GM23338 (cell line): ENCODE data around the gene RIBC2. TPM values are rescaled to one million over a fixed set of nuclear protein-coding genes. Genes with fewer than 3 reads are reported as not detected.

Source experiments
- ATAC-seq: fragments of 200-7000 bp; cut with Tn5 transposase; 3 replicates; pipeline ENCODE4 v1.9.1; 2020
- DNase-seq: peaks from one replicate; pipeline ENCODE4 v3.0.0-alpha.2; 2015; ENCODE audit warnings: low spot score
- H2AFZ ChIP-seq: fragments of 200-600 bp; sonication (generic); 2 replicates; pipeline ENCODE4 v1.8.0; 2016; ENCODE audit warnings: antibody characterized with exemption, mild to moderate bottlenecking, moderate library complexity
- H3F3A ChIP-seq: fragments of 200-600 bp; sonication (generic); replicated peaks from 2 replicates; pipeline ENCODE4 v1.8.0; 2017; ENCODE audit warnings: antibody characterized with exemption, mixed run types, low read depth
- H3K27ac ChIP-seq: fragments of 200-600 bp; sonication (generic); 2 replicates; pipeline ENCODE4 v1.6.1; 2016; ENCODE audit warnings: low read depth
- H3K27me3 ChIP-seq: fragments of 200-600 bp; sonication (generic); 2 replicates; pipeline ENCODE4 v1.8.0; 2016; ENCODE audit warnings: mild to moderate bottlenecking, mixed run types, moderate library complexity; ENCODE audit not compliant: insufficient read depth
- H3K36me3 ChIP-seq: fragments of 200-600 bp; sonication (generic); 2 replicates; pipeline ENCODE4 v1.8.0; 2016; ENCODE audit warnings: mild to moderate bottlenecking; ENCODE audit not compliant: insufficient read depth
- H3K4me1 ChIP-seq: fragments of 200-600 bp; sonication (generic); 2 replicates; pipeline ENCODE4 v1.8.0; 2016; ENCODE audit warnings: mild to moderate bottlenecking, moderate library complexity; ENCODE audit not compliant: insufficient read depth
- H3K4me2 ChIP-seq: fragments of 200-600 bp; sonication (generic); 2 replicates; pipeline ENCODE4 v1.7.1; 2017; ENCODE audit warnings: mixed run types
- H3K4me3 ChIP-seq: fragments of 200-600 bp; sonication (generic); 2 replicates; pipeline ENCODE4 v1.6.1; 2016; ENCODE audit warnings: mixed run types
- H3K79me2 ChIP-seq: fragments of 200-600 bp; sonication (generic); replicated peaks from 2 replicates; pipeline ENCODE4 v1.8.0; 2017; ENCODE audit warnings: mild to moderate bottlenecking; ENCODE audit not compliant: insufficient read depth
- H3K9me2 ChIP-seq: fragments of 200-600 bp; sonication (generic); 2 replicates; pipeline ENCODE4 v1.8.0; 2017; ENCODE audit not compliant: insufficient read depth
- H4K20me1 ChIP-seq: fragments of 200-600 bp; sonication (generic); replicated peaks from 2 replicates; pipeline ENCODE4 v1.8.0; 2017; ENCODE audit warnings: mild to moderate bottlenecking; ENCODE audit not compliant: insufficient read depth
- H3K27ac Mint-ChIP-seq: 2 replicates; pipeline ENCODE4 v1.8.0; 2020; ENCODE audit warnings: inconsistent platforms, mild to moderate bottlenecking, moderate library complexity, mixed read lengths
- H3K27me3 Mint-ChIP-seq: 3 replicates; pipeline ENCODE4 v1.8.0; 2022; ENCODE audit warnings: low read depth, mild to moderate bottlenecking, moderate library complexity, mixed read lengths, inconsistent platforms; ENCODE audit not compliant: insufficient read depth, poor library complexity
- H3K36me3 Mint-ChIP-seq: 3 replicates; pipeline ENCODE4 v1.8.0; 2021; ENCODE audit warnings: low read depth, mild to moderate bottlenecking, inconsistent platforms, moderate library complexity, mixed read lengths
- H3K4me1 Mint-ChIP-seq: 3 replicates; pipeline ENCODE4 v1.8.0; 2020; ENCODE audit warnings: mild to moderate bottlenecking, inconsistent platforms, mixed read lengths
- H3K4me3 Mint-ChIP-seq: 3 replicates; pipeline ENCODE4 v1.8.0; 2021; ENCODE audit warnings: moderate library complexity, mild to moderate bottlenecking, inconsistent platforms, mixed read lengths
- H3K9me3 Mint-ChIP-seq: 3 replicates; pipeline ENCODE4 v1.8.0; 2020; ENCODE audit warnings: moderate library complexity, mild to moderate bottlenecking, inconsistent platforms, mixed read lengths
- POLR2AphosphoS5 ChIP-seq: IDR thresholded peaks from 2 replicates; pipeline ENCODE4 v1.6.1; 2016; ENCODE audit warnings: antibody characterized with exemption, low read depth
- ZNF114 ChIP-seq: fragments of 250-450 bp; sonication (Bioruptor Pico); IDR thresholded peaks from 2 replicates; pipeline ENCODE4 v1.5.0; 2020; ENCODE audit warnings: mild to moderate bottlenecking, moderate library complexity
- ZNF331 ChIP-seq: fragments of 250-450 bp; sonication (Bioruptor Pico); IDR thresholded peaks from 2 replicates; pipeline ENCODE4 v1.5.0; 2020; ENCODE audit warnings: low read depth, mild to moderate bottlenecking, moderate library complexity
- polyA plus RNA-seq: library from polyadenylated mRNA; unstranded; fragments of >200 nt; fragmentation: Nextera tagmentation; extraction: Ambion mirVana; gene quantifications from 2 replicates; pipeline ENCODE4 v1.2.1, GENCODE V29; 2016
- total RNA-seq: library from RNA; depleted of rRNA; stranded (reverse); fragments of >200 nt; shearing (Covaris generic); gene quantifications from 2 replicates; pipeline ENCODE4 v1.2.3, GENCODE V29; 2014
- TF ChIP-seq, protein P1 (sequence below): fragments of 250-450 bp; sonication (Bioruptor Pico); IDR thresholded peaks from 2 replicates; pipeline ENCODE4 v1.5.0; 2020; ENCODE audit warnings: mild to moderate bottlenecking, moderate library complexity
- TF ChIP-seq, protein P2 (sequence below): IDR thresholded peaks from 2 replicates; pipeline ENCODE4 v1.6.1; 2016; ENCODE audit warnings: antibody characterized with exemption
- TF ChIP-seq, protein P3 (sequence below), 2 experiments: fragments of 200-600 bp in 1 of 2; sonication (generic) in 1 of 2; conservative IDR thresholded peaks; 2 replicates each; pipeline versions ENCODE4 v1.5.1 to v1.6.1; 2016 to 2017; ENCODE audit warnings: antibody characterized with exemption in 2 of 2, low read depth in 2 of 2, mild to moderate bottlenecking in 2 of 2, moderate library complexity in 1 of 2

Gene RIBC2
- total and polyA plus RNA-seq, 2 experiments from 2014 or later, result 2.2 to 2.8 TPM

DNA sequence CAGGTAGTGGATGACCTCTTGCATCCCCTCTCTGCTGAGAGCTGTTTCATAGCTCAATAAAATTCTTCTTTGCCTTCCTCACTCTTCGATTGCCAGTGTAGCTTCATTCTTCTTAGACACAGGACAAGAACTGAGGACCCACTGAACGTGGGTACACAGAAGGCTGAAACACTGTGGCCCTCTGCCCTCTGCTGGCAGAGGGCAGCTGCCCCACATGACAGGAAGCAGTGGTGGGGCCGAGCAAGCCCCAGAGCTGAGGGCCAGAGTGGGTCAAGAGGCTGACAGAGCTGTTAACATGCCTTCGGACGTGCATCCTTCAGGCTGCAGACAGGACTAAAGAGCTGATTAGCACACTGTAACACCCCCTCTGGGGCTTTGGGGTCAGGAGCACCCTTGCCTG is 15.7 kb upstream of the RIBC2 start:
- Histone ChIP-seq H3K79me2 (no peaks in the 10 kb centered on the region), H3K27me3 (no peaks in the 10 kb centered on the region), H3K9me2 (no peaks in the 10 kb centered on the region), H3K4me3 (no peak overlapping the region), H2AFZ (no peak overlapping the region), H3K36me3 (no peaks in the 10 kb centered on the region), H3K27ac (no peak overlapping the region), H3K4me2 (no peak overlapping the region), H4K20me1 (no peaks in the 10 kb centered on the region), H3K4me1 (no peaks in the 10 kb centered on the region), H3F3A (no peaks in the 10 kb centered on the region)
- no peak for ATAC-seq
- Mint-ChIP-seq H3K27me3 (no peaks in the 10 kb centered on the region), H3K36me3 (no peaks in the 10 kb centered on the region), H3K4me3 (no peak overlapping the region), H3K27ac (no peak overlapping the region), H3K9me3 (peaks cover 8% of the 10 kb centered on the region; the same call in 2 of the 3 replicates), H3K4me1 (no peaks in the 10 kb centered on the region)
- TF ChIP-seq ZNF331 (CRISPR knock-in tag) (no peak), ZNF114 (CRISPR knock-in tag) (no peak), POLR2AphosphoS5 (no peak)
- TF ChIP-seq, protein P1, sequence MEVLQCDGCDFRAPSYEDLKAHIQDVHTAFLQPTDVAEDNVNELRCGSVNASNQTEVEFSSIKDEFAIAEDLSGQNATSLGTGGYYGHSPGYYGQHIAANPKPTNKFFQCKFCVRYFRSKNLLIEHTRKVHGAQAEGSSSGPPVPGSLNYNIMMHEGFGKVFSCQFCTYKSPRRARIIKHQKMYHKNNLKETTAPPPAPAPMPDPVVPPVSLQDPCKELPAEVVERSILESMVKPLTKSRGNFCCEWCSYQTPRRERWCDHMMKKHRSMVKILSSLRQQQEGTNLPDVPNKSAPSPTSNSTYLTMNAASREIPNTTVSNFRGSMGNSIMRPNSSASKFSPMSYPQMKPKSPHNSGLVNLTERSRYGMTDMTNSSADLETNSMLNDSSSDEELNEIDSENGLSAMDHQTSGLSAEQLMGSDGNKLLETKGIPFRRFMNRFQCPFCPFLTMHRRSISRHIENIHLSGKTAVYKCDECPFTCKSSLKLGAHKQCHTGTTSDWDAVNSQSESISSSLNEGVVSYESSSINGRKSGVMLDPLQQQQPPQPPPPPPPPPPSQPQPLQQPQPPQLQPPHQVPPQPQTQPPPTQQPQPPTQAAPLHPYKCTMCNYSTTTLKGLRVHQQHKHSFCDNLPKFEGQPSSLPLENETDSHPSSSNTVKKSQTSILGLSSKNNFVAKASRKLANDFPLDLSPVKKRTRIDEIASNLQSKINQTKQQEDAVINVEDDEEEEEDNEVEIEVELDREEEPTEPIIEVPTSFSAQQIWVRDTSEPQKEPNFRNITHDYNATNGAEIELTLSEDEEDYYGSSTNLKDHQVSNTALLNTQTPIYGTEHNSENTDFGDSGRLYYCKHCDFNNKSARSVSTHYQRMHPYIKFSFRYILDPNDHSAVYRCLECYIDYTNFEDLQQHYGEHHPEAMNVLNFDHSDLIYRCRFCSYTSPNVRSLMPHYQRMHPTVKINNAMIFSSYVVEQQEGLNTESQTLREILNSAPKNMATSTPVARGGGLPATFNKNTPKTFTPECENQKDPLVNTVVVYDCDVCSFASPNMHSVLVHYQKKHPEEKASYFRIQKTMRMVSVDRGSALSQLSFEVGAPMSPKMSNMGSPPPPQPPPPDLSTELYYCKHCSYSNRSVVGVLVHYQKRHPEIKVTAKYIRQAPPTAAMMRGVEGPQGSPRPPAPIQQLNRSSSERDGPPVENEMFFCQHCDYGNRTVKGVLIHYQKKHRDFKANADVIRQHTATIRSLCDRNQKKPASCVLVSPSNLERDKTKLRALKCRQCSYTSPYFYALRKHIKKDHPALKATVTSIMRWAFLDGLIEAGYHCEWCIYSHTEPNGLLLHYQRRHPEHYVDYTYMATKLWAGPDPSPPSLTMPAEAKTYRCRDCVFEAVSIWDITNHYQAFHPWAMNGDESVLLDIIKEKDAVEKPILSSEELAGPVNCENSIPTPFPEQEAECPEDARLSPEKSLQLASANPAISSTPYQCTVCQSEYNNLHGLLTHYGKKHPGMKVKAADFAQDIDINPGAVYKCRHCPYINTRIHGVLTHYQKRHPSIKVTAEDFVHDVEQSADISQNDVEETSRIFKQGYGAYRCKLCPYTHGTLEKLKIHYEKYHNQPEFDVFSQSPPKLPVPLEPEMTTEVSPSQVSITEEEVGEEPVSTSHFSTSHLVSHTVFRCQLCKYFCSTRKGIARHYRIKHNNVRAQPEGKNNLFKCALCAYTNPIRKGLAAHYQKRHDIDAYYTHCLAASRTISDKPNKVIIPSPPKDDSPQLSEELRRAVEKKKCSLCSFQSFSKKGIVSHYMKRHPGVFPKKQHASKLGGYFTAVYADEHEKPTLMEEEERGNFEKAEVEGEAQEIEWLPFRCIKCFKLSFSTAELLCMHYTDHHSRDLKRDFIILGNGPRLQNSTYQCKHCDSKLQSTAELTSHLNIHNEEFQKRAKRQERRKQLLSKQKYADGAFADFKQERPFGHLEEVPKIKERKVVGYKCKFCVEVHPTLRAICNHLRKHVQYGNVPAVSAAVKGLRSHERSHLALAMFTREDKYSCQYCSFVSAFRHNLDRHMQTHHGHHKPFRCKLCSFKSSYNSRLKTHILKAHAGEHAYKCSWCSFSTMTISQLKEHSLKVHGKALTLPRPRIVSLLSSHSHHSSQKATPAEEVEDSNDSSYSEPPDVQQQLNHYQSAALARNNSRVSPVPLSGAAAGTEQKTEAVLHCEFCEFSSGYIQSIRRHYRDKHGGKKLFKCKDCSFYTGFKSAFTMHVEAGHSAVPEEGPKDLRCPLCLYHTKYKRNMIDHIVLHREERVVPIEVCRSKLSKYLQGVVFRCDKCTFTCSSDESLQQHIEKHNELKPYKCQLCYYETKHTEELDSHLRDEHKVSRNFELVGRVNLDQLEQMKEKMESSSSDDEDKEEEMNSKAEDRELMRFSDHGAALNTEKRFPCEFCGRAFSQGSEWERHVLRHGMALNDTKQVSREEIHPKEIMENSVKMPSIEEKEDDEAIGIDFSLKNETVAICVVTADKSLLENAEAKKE (CRISPR knock-in tag), result no peak
- TF ChIP-seq, protein P2, sequence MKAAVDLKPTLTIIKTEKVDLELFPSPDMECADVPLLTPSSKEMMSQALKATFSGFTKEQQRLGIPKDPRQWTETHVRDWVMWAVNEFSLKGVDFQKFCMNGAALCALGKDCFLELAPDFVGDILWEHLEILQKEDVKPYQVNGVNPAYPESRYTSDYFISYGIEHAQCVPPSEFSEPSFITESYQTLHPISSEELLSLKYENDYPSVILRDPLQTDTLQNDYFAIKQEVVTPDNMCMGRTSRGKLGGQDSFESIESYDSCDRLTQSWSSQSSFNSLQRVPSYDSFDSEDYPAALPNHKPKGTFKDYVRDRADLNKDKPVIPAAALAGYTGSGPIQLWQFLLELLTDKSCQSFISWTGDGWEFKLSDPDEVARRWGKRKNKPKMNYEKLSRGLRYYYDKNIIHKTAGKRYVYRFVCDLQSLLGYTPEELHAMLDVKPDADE, result no peak
- TF ChIP-seq, protein P3, sequence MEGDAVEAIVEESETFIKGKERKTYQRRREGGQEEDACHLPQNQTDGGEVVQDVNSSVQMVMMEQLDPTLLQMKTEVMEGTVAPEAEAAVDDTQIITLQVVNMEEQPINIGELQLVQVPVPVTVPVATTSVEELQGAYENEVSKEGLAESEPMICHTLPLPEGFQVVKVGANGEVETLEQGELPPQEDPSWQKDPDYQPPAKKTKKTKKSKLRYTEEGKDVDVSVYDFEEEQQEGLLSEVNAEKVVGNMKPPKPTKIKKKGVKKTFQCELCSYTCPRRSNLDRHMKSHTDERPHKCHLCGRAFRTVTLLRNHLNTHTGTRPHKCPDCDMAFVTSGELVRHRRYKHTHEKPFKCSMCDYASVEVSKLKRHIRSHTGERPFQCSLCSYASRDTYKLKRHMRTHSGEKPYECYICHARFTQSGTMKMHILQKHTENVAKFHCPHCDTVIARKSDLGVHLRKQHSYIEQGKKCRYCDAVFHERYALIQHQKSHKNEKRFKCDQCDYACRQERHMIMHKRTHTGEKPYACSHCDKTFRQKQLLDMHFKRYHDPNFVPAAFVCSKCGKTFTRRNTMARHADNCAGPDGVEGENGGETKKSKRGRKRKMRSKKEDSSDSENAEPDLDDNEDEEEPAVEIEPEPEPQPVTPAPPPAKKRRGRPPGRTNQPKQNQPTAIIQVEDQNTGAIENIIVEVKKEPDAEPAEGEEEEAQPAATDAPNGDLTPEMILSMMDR (conservative IDR thresholded peaks at IDR 0.05; ENCODE audit: low read depth in 2 of 2), result peak in 1 of 2 experiments; percentile 42; a peak in 3 of 4 replicates
- no peak for DNase-seq
